Activated B cell treated with CpG ODN at 0.5 μM for 24 hours (primary cell): Measurements from ENCODE around the gene GALNTL6. TPM values are rescaled to one million over a fixed set of nuclear protein-coding genes. Genes with fewer than 3 reads are reported as not detected.
"Not testable (repeated sequence)": the region's sequence is repeated elsewhere in the genome, so short reads cannot be mapped to it uniquely, and the experiment has no call there.

Experiments used
- ATAC-seq: fragments of 200-7000 bp; cut with Tn5 transposase; one replicate; pipeline ENCODE4 v1.10.0; 2021; ENCODE audit warnings: low read depth, mild to moderate bottlenecking, moderate library complexity
- CTCF ChIA-PET: fragments of 350-600 bp; sonication (Branson Sonifier 250); formaldehyde crosslinking; loops from one replicate; lab custom pipeline; 2021; ENCODE audit warnings: antibody characterized with exemption; lab: Charles Lee
- POLR2A ChIA-PET: fragments of 350-600 bp; sonication (Branson Sonifier 250); formaldehyde crosslinking; loops from one replicate; lab custom pipeline; 2021; ENCODE audit warnings: antibody characterized with exemption; lab: Charles Lee
- DNase-seq: peaks from one replicate; pipeline ENCODE4 v3.0.0; 2022
- H3K27ac Mint-ChIP-seq: one replicate; pipeline ENCODE4 v1.8.0; 2020; ENCODE audit warnings: mixed read lengths
- H3K27me3 Mint-ChIP-seq: one replicate; pipeline ENCODE4 v1.8.0; 2021; ENCODE audit warnings: mixed read lengths
- H3K36me3 Mint-ChIP-seq: one replicate; pipeline ENCODE4 v1.8.0; 2021; ENCODE audit warnings: low read depth, mixed read lengths
- H3K4me1 Mint-ChIP-seq: one replicate; pipeline ENCODE4 v1.8.0; 2021; ENCODE audit warnings: mixed read lengths
- H3K4me3 Mint-ChIP-seq: one replicate; pipeline ENCODE4 v1.8.0; 2020; ENCODE audit warnings: mild to moderate bottlenecking, mixed read lengths
- H3K9me3 Mint-ChIP-seq: one replicate; pipeline ENCODE4 v1.8.0; 2020; ENCODE audit warnings: mixed read lengths
- CTCF ChIP-seq: fragments of 200-600 bp; IDR thresholded peaks from one replicate; pipeline ENCODE4 v1.8.0; 2022; ENCODE audit warnings: antibody characterized with exemption, mild to moderate bottlenecking
- intact Hi-C: fragments of 100-400 bp; cut with micrococcal nuclease; formaldehyde crosslinking; loops from one replicate; pipeline ENCODE4 v1.15.1; 2024
- total RNA-seq: library from RNA; stranded (reverse); gene quantifications from 2 replicates; pipeline ENCODE4 v1.2.3, GENCODE V29; 2022

The GALNTL6 gene
- total RNA-seq, 1 donor from 2014 or later: 0.20 TPM

DNA sequence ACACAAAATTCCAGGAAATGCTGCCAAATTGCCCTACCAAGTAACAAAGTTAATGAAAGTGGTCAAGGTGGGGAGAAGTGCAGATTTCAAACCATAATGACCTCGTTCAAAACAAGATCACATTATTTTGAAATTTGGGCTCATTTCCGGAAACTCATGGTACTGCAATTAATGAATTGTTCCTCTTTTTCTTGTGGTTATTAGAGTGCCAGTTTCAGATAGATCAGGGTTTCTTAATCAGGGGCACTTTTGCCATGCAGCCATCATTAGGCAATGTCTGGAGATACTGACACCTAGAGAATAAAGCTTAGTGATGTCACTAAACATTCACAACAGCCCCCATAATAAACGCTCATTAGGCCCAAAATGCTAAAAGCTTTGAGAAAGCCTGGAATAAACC lies 973.9 kb downstream of the GALNTL6 start:
- ATAC-seq (no peak), DNase-seq (no peak)
- Mint-ChIP-seq H3K27ac (no peak overlapping the region), H3K4me1 (no peaks in the 10 kb centered on the region), H3K27me3 (no peaks in the 10 kb centered on the region), H3K9me3 (no peaks in the 10 kb centered on the region), H3K36me3 (no peaks in the 10 kb centered on the region), H3K4me3 (no peak overlapping the region)
- intact Hi-C loops: no loop called here
- POLR2A ChIA-PET: no interaction called here
- CTCF ChIA-PET: no interaction called here
- TF ChIP-seq CTCF: no peak

GRCh38 chr4:172791841-172792240 lies 978.6 kb downstream of the GALNTL6 start:
- CTCF ChIA-PET: no interaction called here
- no peaks in the 10 kb centered on the region for H3K27me3 Mint-ChIP-seq
- DNase-seq: no peak
- ATAC-seq: no peak
- H3K4me3 Mint-ChIP-seq: no peak overlapping the region
- no peaks in the 10 kb centered on the region for H3K36me3 Mint-ChIP-seq
- intact Hi-C loops: no loop called here
- H3K27ac Mint-ChIP-seq: no peak overlapping the region
- no peaks in the 10 kb centered on the region for H3K4me1 Mint-ChIP-seq
- no peak for TF ChIP-seq CTCF
- POLR2A ChIA-PET: no interaction called here
- no peaks in the 10 kb centered on the region for H3K9me3 Mint-ChIP-seq

GRCh38 chr4:172793565-172794306 lies 980.5 kb downstream of the GALNTL6 start:
- ATAC-seq: no peak
- POLR2A ChIA-PET: no interaction called here
- DNase-seq: no peak
- CTCF ChIA-PET: no interaction called here
- Mint-ChIP-seq H3K4me1 (no peaks in the 10 kb centered on the region), H3K9me3 (no peaks in the 10 kb centered on the region), H3K36me3 (no peaks in the 10 kb centered on the region), H3K27me3 (no peaks in the 10 kb centered on the region), H3K4me3 (no peak overlapping the region), H3K27ac (no peak overlapping the region)
- TF ChIP-seq CTCF: no peak
- intact Hi-C loops: no loop called here

DNA sequence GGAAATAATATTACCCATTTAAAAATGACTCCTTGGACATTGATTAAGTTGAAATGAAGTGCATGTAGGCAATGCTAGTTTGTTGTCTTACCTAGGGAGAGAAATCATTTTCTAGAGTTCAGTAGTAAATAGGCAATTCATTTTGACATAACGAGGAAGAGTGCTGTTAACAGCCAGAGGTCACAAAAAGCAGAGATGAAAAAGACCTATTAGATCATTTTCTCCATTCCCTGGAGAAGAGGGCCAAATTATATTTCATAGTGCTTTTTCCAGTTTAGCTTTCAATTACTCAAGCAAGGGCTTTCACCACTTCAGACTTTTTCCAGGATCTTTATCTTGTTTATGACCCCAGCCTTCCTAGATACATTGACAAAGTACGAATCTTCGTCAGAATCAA lies 981.1 kb downstream of the GALNTL6 start:
- POLR2A ChIA-PET: no interaction called here
- CTCF ChIA-PET: no interaction called here
- ATAC-seq: no peak
- Mint-ChIP-seq H3K27ac (no peak overlapping the region), H3K4me3 (no peak overlapping the region), H3K27me3 (no peaks in the 10 kb centered on the region), H3K36me3 (no peaks in the 10 kb centered on the region), H3K4me1 (no peaks in the 10 kb centered on the region), H3K9me3 (no peaks in the 10 kb centered on the region)
- intact Hi-C loops: no loop called here
- no peak for TF ChIP-seq CTCF
- DNase-seq: no peak

DNA sequence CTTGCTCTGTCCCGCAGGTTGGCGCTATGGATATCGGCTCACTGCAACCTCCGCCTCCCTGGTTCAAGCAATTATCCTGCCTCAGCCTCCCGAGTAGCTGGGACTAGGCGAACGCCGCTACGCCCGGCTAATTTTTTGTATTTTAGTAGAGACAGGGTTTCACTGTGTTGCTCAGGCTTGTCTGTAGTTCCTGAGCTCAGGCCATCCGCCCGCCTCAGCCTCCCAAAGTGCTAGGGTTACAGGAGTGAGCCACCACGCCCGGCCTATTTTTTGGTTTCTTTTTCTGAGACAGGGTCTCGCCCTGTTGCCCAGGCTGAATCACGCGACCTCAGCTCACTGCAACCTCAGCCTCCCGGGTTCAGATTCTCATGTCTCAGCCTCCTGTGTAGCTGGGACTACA lies 984.1 kb downstream of the GALNTL6 start:
- H3K27ac Mint-ChIP-seq, intact Hi-C loops, H3K36me3 Mint-ChIP-seq, DNase-seq, ATAC-seq, H3K4me1 Mint-ChIP-seq, CTCF ChIA-PET, POLR2A ChIA-PET, H3K27me3 Mint-ChIP-seq, H3K9me3 Mint-ChIP-seq, H3K4me3 Mint-ChIP-seq: not testable (repeated sequence)

DNA sequence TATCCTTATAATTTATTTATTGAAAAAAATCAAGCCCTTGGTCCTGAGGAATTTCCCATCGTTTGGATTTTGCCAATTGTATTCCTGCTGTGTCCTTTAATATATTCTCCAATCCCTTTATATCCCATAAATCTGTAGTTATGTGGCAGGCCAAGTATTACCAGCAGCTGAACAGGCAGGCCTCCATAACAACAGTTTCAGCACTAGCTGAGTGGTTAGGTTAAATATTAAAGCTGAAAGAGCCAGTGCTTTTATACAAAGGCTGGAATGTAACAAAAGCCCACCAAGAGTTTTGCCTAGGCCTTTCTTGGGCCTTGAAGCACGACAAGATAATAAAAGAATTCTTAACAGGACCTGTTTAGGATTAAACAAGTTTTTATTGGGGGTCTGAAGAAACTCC lies 988.8 kb downstream of the GALNTL6 start:
- ChIA-PET POLR2A (no interaction called here), CTCF (no interaction called here)
- Mint-ChIP-seq H3K4me1 (no peaks in the 10 kb centered on the region), H3K36me3 (no peaks in the 10 kb centered on the region), H3K27me3 (peaks cover 1% of the 10 kb centered on the region), H3K27ac (no peak overlapping the region), H3K9me3 (no peaks in the 10 kb centered on the region), H3K4me3 (no peak overlapping the region)
- intact Hi-C loops: no loop called here
- no peak for ATAC-seq
- no peak for TF ChIP-seq CTCF
- no peak for DNase-seq
